GM12874 (cell line): ENCODE results near the gene MAPKAP1.

Experiments
- TF ChIP-seq, protein P1 (sequence below): IDR thresholded peaks from 2 replicates; pipeline ENCODE4 v1.5.1; 2011; ENCODE audit warnings: low read depth, mild to moderate bottlenecking, control low read depth, low read length, moderate library complexity; ENCODE audit not compliant: insufficient read depth

Gene MAPKAP1

DNA sequence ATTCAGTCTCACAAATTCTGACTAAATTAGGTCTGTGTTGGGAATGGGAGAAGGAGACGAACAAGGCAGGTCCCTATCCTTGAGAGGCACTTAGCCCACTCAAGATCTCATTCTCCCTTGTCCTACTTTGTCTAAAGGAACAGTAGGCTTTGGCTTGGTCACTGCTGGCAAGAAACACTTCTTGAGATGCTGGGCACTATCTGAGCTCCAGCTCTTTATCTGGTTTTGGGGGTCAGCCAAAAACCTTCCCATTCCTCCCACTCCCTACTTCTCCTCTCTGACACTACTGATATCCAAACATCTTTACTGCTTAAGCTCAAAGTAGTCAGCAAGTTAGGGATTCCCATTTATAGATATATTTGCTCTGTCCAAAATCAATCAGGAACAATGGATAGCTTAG is 155.2 kb downstream of the MAPKAP1 start:
- TF ChIP-seq, protein P1, sequence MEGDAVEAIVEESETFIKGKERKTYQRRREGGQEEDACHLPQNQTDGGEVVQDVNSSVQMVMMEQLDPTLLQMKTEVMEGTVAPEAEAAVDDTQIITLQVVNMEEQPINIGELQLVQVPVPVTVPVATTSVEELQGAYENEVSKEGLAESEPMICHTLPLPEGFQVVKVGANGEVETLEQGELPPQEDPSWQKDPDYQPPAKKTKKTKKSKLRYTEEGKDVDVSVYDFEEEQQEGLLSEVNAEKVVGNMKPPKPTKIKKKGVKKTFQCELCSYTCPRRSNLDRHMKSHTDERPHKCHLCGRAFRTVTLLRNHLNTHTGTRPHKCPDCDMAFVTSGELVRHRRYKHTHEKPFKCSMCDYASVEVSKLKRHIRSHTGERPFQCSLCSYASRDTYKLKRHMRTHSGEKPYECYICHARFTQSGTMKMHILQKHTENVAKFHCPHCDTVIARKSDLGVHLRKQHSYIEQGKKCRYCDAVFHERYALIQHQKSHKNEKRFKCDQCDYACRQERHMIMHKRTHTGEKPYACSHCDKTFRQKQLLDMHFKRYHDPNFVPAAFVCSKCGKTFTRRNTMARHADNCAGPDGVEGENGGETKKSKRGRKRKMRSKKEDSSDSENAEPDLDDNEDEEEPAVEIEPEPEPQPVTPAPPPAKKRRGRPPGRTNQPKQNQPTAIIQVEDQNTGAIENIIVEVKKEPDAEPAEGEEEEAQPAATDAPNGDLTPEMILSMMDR = no peak

DNA sequence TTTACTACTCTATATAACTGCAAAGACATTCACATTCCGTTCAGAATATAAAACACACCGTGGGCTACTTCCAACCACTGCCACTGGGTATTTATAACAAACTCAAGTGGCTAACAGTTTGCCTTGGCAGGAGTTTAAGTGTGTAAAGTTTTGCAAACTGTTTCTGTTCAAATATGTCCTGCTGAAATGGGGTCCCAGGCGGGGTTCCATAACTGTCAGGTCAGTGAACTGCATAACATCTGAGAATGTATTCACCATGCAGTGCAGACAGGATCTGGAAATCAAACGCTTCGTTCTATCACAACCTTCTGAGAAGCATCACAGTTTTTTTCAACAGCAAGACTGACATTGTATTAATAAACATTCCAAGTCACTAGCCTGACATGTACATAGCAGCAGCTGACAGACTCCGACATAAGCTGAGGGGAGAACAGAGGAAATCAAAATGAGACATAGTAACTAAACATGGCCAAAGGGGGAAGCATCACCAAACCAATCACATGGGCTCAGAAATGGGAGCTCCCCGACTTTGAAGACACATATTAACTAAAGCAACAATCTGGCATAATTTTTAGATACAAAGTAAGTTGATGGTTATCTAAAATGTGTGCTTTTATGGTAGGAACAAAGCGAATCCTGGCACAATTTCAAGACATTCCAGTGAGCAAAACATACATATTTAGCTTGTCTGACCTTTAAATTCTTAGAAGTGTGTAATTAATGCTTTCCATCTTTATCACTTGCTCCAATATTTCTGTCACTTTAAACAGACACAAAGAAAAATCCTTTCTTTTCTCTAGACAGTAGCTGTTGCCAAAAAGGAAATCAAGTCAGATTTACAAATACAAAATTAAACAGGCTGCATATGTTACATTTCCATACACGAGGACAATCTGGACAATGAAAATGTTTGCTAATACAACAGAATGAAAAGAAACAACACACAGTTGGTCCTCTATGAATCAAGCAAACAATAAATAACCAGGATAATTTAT is 156.8 kb downstream of the MAPKAP1 start:
- TF ChIP-seq, protein P1 = no peak

DNA sequence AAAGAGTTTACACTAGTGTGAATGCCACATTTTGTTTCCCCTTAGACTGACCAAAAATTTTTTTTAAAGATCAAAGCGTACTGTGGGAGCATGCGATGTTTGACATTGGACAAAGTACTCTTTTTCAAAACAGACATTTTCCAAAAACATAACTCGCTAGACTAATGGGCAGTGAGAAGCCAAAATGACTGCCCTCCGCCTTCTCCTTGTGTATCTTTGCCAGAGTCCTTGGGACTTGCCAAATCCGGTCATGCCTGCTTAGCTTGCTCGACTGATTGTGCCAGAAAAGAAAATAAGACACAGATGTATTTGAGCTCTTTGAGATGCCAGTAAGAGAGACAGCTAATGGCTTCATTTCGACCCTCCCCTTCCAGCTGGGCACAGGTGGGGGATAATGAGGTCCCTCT is 157.5 kb downstream of the MAPKAP1 start:
- TF ChIP-seq, protein P1 = no peak

DNA sequence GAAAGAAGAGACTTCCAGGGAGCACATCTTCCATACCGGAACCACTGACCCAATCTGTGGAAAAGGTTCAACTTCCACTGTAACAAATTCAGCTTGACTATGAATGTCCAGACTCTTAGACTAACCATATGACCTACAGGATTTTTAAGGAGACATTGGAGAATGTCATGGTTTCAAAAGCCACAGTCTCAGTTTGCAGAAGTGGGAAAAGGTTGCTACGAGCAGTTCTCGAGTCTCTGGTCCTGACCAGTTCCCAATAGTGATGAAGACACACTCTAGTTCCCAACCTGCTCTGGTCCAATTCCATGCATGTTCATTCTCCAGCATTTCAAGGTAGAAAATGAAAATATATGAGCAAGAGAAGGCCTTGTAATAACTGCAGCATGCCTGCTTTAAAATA is 158.0 kb downstream of the MAPKAP1 start:
- TF ChIP-seq, protein P1 = no peak

DNA sequence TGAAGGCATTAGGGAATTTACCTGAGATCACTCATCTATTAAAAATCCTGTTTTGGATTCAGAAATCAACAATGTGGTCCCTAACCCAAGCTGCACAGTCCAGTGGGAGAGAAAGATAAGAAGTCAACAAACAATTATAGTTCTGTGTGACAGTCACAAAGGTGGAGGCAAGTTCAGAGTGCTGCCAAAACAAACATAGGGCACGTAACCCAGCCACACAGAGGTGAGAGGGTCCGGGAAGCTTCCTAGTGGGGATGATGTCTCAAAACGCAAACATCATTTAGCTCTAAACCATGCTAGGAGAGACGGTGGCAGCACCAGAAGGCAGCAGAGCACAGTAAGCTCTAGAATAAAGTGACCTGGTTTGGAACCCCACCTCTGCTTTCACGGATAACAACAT is 158.9 kb downstream of the MAPKAP1 start:
- TF ChIP-seq, protein P1 = no peak

DNA sequence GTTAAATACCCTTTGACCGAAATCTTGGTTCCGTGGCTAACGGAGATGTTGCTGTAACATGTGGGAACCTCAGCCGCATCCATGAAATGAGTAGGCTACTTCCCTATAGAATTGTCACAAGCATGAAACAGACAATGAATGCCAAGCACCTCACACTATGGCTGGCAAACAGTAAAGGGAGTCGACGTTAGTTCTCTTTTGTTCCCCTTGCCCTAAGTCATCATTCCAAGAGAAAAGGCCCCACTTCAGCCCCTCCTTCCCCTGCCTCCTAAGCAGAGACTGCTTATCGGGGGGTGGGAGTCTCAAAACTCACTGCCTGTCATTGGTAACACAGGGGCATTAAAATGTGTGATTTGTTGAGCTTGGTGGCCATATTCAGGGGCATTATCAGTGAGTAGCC is 159.6 kb downstream of the MAPKAP1 start:
- TF ChIP-seq, protein P1 = no peak

DNA sequence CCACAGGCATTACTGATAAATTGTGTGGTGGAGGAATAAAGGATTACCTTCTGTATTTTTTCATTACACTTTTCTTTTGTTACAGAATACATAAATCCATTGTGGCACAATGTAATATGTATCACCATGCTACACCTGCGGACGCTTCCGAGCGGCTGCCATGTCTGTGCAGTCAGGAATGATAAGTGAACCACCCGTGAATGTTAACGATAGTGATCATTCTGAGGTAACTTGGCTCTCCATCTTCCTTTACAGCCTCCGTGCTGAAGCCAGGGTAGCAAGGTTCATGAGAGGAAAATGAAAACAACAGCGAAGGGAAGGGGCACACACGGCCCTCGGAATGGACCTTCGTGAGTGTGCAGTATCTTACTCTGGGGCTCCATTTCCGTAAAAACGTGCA is 161.2 kb downstream of the MAPKAP1 start:
- TF ChIP-seq, protein P1 = no peak
